Hypothalamus (tissue), 51 donors: Measurements from ENCODE around the gene TSHZ2.

Experiments used
- DNase-seq, 51 donors: peaks; one replicate each; lab custom pipeline; 2025; lab: John Stamatoyannopoulos, UW

Gene TSHZ2

DNA sequence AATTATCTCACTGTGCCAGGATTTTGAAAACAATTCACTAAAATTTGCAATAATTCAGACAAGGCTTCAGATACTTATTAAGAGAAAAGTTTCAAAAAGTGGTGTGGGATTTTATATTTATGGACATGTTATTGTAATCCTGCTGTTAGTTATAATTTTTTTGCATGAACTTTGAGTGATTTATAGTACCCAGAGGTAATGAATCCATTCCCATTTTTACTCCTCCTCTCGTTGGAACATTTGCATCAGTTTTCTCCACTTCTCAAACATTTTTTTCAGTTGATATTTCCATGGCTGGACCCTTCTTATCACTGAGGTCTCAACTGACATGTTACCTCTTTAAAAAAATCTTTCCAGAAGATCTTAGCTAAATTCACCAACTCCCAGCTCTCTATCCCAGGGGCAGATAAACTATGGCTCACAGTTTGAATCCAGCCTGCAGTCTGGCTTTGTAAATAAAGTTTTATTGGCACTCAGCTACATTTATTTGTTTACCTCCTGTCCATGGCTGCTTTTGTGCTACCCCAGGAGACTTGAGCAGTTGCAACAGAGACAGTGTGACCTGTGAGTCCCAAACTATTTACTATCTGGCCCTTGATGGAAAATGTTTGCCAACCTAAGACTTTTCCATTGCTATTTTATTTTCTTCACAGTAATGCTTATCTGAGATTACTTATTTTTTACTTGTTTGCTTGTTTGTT is 83.4 kb downstream of the TSHZ2 start:
- DNase-seq = no peak

DNA sequence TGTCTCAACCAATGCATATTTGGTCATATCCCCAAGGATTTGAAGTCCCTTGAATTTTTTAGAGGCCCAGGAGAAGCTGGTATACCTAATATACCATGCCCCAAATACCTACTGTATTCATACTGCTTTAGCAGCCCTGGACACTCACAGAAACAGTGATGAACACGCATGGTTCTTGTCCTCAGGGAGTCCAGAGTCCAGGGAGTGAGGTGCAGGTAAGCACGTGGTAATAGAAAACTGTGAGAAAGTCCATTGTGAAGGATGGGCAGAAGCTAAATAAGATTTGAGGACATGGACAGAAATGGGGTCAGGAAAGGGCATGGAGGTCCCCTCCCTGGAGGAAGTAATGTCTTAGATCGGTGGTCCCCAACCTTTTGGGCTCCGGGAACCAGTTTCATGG is 85.4 kb downstream of the TSHZ2 start:
- no peak for DNase-seq

DNA sequence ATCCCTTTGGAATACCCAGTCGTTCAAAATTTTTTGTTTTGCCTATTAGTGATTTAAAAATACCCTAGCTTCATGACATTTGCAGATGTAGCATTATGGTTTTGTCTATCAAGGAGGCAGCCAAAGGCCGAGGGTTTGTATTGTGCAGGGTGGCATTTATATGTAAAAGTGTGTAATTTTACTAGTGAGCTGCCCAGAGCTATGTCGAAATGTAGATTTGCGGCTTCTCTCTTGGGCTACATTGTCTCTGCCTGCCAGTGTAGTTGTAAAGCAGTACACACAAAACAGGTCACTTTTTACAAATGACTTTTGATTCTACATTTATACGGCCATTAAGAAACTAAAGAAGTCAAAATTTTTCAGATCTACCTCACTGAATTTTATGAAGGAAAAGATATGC is 87.7 kb downstream of the TSHZ2 start:
- DNase-seq = no peak

DNA sequence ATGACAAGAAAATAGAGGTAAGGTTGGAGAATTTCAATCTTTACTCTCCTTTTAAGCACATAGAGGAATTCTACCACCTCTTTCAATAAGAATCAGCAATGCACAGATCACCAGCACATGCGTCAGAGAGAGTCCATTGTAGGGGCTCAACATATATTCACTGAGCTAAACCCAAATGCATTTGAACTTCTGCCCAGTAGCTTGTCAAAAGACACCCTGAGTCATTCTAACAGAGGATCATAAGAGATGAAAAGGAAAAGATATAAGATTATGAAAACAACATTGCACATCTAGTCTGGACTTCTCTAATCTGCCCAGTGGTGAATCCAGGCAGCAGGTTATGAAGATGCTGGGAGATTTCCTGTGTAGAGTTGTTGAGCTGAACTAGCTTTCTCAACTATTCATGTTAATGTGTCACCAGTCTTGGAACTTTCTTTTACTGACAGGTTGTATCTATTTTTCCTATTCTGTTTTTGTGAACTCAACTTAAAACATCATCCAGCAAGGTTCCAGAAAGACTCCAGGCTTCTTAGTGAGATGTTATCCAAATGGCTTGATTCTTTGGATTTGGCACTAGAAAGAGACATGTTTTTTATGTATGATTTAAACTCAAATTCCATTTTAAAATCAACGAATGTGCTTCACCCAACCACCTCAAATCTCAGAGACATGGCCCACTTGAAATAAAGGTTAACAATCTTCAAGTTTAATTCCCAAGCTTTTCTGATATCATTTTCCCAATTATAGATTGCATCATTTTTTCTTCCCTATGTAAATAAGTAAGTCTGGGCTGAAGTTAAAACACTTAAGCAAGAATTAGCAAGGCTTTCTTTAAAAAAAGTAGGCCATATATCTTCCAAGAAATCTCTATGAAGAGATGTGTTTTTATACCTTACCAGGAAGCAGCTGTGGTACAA is 89.3 kb downstream of the TSHZ2 start:
- no peak for DNase-seq

DNA sequence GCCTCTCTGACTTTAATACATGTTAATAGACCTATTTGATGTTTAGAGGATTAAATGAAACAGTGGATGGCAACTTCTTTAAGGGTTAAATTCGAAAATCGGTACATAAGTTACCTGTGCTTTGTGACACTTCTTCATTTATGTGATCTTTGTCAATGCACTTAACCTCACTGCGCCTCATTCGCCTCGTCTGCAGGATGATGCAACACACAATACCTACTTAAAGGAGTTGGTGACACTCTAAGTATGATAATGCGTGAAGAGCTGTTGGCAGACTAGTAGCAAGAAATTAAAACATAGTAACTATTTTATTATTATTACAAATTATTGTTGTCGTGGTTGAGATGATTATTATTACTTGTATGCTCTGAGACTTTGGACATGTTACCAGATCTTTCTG is 92.8 kb downstream of the TSHZ2 start:
- no peak for DNase-seq

DNA sequence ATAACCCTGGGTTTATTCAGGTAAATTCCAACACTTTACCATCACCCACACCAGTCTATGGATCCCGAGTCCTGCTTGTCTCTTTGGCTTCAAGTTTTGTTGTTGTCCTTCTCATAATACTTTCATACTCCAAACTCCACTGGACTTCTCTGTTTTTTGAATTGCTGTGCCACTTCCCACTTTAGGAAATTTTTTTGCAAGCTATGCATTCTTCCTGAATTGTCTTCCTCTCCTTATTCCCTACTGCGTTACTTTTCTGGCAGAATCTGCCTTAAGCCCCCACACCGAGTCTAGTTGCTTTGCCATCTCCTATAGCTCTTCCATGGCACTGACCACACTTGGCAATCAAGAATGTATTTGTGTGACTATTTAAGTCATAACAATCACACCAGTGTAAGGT is 96.1 kb downstream of the TSHZ2 start:
- no peak for DNase-seq

DNA sequence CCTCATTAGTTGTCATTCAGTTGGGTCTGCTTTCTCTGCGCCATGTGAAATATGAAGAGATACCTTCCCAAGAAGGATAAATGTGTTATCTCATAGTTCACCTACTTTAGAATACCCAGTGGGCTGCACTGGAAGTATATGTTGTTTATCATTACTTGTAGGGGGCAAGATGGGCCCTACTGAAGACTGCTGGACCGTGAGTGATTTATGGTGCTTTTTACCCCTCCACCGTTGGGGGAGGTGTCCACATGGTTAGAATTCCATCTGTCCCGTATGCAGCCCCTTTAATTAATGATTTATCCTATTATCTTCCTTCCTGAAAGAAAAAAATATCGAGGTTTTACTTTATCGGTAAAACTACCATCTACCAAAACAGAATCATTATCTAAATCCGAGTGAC is 97.0 kb downstream of the TSHZ2 start:
- no peak for DNase-seq

DNA sequence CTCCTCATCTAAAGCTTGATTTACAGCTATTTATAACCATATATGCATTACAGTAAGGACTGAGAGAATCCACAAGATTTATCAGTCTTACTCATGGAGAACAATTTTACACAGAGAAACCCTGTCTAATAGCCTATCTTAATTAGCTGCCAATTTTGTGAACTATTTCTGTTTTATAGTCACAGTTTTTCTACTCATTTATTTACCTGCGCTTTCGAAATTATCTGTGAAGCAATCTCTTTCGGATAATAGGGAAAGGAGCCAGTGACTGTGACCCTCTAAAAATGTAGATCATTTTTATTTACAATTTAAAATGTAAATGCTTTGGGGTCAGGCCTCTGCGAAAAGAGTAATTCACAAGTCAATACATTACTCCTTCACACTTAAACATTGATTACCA is 98.1 kb downstream of the TSHZ2 start:
- no peak for DNase-seq

DNA sequence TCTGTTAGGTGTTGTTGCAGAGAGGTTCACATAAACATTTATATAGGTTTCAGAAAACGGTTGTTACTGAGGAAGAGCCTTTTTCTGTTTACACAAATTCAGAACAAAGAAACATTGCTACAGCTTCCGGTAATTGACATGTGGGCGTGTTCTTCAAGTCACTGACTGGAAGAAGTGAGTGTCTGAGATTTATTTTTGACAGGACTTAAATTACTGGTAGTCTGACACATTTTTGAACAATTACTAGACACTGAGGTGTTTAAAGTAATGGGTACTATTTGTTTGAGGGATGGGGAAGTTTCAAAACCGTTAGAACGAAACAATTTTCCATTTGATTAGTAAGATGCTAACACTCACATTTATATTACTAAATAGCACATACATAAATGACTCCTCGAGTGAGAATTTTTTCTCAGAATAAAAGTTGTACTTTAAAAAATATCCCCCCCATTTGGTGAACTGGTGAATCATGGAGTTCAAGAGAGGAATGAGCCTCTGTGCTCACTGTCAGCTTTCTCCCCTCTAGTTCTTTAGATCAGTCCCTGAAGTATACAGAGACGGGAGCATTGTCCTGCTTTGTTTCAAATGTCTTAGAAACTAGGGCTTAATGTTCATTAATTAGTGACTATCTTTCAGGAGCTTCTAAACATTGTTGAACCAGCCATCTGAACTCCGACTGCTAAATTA is 98.7 kb downstream of the TSHZ2 start:
- no peak for DNase-seq

DNA sequence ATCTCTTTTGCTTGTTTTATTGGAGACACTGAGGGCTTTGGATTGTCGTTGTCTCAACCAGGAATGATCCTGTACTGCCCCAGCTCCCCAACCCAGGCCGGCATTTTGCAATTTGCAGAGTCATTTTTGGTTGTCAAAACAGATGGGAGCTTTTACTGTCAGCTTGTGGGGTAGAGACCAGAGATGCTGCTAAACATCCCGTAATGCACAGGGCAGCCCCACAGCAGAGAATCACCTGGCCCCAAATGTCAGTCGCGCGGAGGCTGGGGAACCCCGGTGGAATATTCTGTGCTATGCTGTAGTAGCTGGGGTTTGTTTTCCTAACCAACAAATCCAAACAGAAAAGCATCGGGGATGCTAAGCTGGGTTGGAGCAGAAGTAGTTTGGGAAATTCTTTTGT is 99.7 kb downstream of the TSHZ2 start:
- no peak for DNase-seq

DNA sequence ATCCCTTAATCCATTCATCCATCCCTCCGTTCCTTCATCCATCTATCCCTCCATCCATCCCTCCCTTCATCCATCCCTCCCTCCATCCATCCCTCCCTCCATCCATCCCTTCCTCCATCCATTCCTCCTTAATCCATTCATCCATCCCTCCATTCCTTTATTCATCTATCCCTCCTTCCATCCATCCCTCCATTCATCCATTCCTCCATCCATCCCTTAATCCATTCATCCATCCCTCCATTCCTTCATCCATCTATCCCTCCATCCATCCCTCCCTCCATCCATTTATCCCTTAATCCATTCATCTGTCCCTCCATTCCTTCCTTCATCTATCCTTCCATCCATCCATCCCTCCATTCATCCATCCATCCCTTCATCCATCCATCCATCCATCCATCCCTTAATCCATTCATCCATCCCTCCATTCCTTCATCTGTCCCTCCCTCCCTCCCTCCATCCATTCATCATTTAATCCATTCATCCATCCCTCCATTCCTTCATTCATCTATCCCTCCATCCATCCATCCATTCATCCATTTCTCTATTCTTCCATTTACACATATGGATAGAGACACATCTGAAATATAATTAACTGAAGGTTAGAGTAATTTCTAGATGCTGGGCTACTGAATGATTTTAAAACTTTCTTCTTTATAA is 100.9 kb downstream of the TSHZ2 start:
- DNase-seq = no peak

DNA sequence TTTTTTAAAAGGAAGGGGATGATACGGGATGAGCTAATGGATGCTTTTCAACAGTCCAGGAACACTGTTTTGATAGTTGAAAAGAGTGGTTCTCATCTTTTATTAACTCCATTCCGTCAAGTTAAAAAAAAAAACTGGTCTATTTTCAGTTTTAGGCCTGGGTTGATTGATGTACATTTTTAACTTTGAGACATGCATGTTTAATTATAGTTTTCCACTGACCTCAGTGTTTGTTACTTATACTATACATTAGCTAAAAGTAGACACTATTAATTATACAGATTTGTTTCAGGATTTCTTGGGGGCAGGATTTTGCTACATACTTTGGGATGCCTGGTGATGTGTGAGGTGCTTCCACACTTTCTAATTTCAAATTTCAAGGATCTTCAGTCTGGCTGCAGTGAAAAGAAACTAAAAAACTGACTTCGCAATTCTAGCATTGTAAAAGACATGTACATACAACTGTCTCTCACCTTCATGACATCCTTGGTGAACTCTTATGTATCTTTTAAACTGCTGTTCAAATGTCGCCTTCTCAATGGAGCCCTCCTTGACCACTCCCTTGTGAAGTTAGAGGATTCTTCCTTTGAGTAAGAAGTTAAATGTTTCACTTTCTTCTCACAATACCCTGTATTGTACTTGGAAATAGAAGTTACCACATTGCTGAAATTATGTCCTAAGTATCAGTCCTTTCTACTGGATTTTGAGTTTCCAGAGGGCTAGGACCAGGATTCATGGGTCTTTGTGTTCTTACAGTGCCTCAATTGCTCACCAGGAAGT is 101.7 kb downstream of the TSHZ2 start:
- no peak for DNase-seq

DNA sequence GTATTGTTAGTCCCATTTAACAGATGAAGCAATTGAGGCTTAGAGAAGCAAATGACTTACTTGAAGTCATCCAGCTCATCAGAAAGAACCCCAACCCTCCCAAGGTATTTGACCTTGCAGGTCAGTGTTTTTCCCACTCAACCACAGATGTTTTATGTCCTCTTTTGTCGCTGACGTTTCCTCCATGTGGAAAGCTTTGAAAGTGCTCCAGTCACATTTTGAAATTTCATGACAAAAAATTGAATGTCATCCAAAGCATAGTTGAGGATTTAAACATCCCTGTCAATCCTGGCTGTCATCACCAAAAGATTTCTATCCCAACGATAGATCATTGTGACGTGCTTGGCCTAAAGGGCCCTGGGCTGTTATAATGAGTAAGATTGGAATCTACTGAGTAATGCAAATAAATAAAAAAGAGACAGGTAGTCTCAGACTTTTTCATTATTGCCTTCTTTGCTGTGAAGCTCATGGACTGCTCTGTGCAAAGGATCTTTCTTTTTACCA is 102.7 kb downstream of the TSHZ2 start:
- no peak for DNase-seq

DNA sequence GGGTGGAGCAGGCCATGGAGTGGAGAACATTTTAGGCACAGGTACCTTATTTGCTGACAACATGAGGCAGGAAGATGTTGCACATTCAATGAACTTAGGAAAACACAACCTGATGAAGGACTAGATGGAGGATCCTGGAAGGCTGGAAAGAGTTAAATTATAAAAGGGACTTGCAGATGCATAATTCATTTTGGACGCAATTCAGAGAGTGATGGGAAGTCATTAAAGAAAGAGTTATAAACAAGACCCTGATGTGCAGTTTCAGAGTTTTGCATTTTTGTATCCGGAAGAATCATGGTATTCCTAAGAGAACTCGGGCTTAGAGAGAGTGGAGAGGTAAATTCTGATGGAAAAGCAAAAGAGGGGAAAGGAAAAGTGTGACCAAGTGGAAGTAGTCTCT is 104.5 kb downstream of the TSHZ2 start:
- DNase-seq = no peak

DNA sequence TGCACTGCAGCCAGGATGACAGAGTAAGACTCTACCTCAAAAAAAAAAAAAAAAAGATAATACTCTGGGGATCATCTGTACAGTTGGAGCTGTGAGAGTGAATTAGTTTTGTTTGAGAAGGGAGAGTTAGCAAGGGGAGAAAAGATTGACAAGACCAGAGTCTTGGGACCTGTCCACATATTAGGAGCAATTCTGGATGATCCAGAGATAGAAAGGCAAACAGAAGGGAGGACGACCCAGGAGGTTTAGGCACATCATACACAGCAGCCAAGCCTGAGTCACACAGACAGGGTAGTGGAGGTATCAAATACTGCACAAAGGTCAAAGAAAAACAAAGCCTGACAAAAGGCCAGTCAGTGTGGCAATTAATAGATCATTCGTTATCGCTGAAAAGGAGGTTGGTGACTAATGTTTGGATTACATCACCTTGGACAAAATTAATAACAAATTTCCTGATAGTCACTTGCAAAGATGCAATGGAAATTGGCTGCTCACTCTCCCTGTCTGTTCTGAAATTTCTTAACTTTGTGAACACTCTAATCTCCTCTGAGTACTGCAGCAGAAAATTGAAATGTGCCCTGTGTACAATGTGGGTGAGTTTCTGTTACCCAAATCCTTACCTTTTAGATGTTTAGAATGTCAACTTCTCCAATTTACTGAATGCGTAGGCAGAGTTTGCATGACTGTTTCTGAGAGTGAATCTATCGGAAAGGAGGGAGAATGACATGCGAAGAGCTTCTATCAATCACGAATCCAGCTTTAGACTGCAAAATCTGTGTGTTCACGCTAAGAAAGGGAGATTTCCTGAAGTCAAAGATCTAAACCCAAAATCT is 105.4 kb downstream of the TSHZ2 start:
- DNase-seq = no peak

DNA sequence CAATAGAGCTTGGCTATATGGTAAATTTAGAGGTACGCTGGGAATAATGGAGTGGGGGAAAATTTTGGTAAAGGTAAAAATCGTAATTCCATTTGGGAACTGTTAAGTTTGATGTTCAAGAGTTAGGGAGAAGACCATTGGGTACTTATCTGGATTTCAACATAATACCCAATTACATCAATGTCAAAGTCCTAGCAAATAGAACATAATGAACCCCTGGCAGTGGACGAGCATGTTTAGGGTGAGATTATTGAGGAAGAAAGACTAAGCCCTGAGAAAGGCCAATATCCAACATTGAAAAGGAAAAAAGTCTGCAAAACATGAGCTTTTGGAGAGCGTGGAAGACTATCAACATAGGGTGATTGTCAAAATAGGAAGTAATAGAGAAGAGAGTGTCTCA is 106.6 kb downstream of the TSHZ2 start:
- DNase-seq = no peak

DNA sequence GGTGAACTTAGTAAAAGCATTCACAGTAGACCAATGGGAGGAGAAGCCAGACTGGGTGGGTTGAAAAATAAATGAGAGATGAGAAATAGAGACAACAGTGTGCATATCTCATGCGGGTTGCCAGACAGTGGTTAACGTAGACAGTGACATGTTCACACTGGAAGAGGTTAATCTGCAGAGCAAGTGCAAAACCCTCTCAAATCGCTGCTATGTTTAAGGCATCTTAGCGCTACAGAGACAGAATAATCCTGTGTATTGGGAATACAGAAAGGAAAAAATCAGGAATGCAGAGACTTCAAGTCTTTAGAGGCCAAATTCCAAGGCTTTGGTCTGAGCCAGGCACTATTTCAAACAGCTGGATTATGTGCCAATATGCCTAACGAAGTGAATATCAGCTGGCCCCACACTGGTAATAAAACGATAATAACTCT is 107.1 kb downstream of the TSHZ2 start:
- DNase-seq = no peak

DNA sequence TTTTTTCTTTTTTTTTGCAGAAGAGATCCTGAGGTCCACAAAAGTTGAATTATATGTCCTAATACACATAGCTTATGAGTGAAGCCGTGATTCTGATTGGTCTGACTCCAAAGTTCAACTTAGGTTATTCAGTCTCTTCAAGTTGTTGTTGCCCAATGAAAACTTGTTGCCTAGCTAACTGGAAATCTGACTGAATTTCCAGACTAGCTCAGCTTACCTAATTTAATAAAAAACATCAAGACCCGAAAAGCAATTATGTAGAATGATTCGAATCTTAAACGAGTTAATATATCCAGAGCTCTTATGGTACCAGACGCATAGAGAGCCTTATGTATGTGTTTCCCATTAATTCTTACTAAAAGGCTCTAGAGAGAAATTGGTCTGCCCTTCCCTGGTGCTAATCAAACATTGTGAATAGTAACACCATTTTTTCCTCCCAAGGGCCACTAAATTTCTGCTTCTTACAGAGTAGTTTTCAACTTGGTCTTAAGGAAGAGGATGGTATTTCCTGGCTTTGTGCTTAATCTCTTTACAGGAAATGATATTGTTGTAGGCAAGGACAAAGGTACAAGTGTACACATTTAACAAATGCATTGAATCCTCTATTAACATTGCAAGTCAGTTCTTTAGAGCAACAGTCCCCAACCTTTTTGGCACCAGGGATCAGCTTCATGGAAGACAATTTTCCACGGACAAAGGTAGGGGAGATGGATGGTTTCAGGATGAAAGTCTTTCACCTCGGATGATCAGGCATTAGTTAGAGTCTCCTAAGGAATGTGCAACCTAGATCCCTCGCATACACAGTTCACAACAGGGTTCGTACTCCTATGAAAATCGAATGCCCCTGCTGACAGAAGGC is 107.9 kb downstream of the TSHZ2 start:
- DNase-seq = no peak
